ENCODE measurements around the gene FRRS1. TPM values are rescaled to one million over a fixed set of nuclear protein-coding genes. Genes with fewer than 3 reads are reported as not detected.

The FRRS1 gene
- total RNA-seq, 1 donor = 23.2 TPM

GRCh38 chr1:99677416-99677815 is 89.0 kb downstream of the FRRS1 start:
- no peak overlapping the region for H2AFZ ChIP-seq (ENCODE audit: low read length)
- peaks cover 37% of the 10 kb centered on the region for H3K4me1 ChIP-seq (ENCODE audit: insufficient read depth, low read length)
- no peak overlapping the region for H3K27ac ChIP-seq (ENCODE audit: low read depth, low read length)
- no peak overlapping the region for H3K4me3 ChIP-seq (ENCODE audit: insufficient read depth, low read length)
- H3K79me2 ChIP-seq (ENCODE audit: insufficient read depth, low read length) = no peaks in the 10 kb centered on the region
- no peak for DNase-seq (ENCODE audit: insufficient read length, low spot score, missing footprints)
- TF ChIP-seq CTCF (IDR thresholded peaks at IDR 0.05; ENCODE audit: extremely low read depth, low read depth, low read length) = no peak
- H3K36me3 ChIP-seq (ENCODE audit: insufficient read depth, low read length) = no peaks in the 10 kb centered on the region
- H3K4me2 ChIP-seq (ENCODE audit: insufficient read depth, low read length) = no peak overlapping the region
- H3K27me3 ChIP-seq (ENCODE audit: insufficient read depth, low read length) = no peaks in the 10 kb centered on the region
- no peaks in the 10 kb centered on the region for H3K9me3 ChIP-seq (ENCODE audit: low read depth, low read length)
- no peaks in the 10 kb centered on the region for H4K20me1 ChIP-seq (ENCODE audit: insufficient read depth, low read length)

- Histone ChIP-seq H3K27me3 (ENCODE audit: insufficient read depth, low read length) (no peaks in the 10 kb centered on the region), H3K4me3 (ENCODE audit: insufficient read depth, low read length) (no peak overlapping the region), H3K27ac (ENCODE audit: low read depth, low read length) (no peak overlapping the region), H3K79me2 (ENCODE audit: insufficient read depth, low read length) (no peaks in the 10 kb centered on the region), H3K36me3 (ENCODE audit: insufficient read depth, low read length) (no peaks in the 10 kb centered on the region), H3K4me2 (ENCODE audit: insufficient read depth, low read length) (no peak overlapping the region), H4K20me1 (ENCODE audit: insufficient read depth, low read length) (no peaks in the 10 kb centered on the region), H3K9me3 (ENCODE audit: low read depth, low read length) (no peaks in the 10 kb centered on the region), H2AFZ (ENCODE audit: low read length) (no peak overlapping the region), H3K4me1 (ENCODE audit: insufficient read depth, low read length) (peaks cover 36% of the 10 kb centered on the region)
- no peak for TF ChIP-seq CTCF (IDR thresholded peaks at IDR 0.05; ENCODE audit: extremely low read depth, low read depth, low read length)
- DNase-seq (ENCODE audit: insufficient read length, low spot score, missing footprints) = no peak
Measured at GRCh38 chr1:99676876-99677275, 89.6 kb downstream of the FRRS1 start.

- Histone ChIP-seq H3K4me3 (ENCODE audit: insufficient read depth, low read length) (no peak overlapping the region), H3K4me2 (ENCODE audit: insufficient read depth, low read length) (no peak overlapping the region), H3K4me1 (ENCODE audit: insufficient read depth, low read length) (peaks cover 30% of the 10 kb centered on the region), H3K27me3 (ENCODE audit: insufficient read depth, low read length) (no peaks in the 10 kb centered on the region), H3K27ac (ENCODE audit: low read depth, low read length) (no peak overlapping the region), H3K36me3 (ENCODE audit: insufficient read depth, low read length) (no peaks in the 10 kb centered on the region), H3K9me3 (ENCODE audit: low read depth, low read length) (no peaks in the 10 kb centered on the region), H4K20me1 (ENCODE audit: insufficient read depth, low read length) (no peaks in the 10 kb centered on the region), H3K79me2 (ENCODE audit: insufficient read depth, low read length) (no peaks in the 10 kb centered on the region), H2AFZ (ENCODE audit: low read length) (no peak overlapping the region)
- no peak for DNase-seq (ENCODE audit: insufficient read length, low spot score, missing footprints)
- TF ChIP-seq CTCF (IDR thresholded peaks at IDR 0.05; ENCODE audit: extremely low read depth, low read depth, low read length) = no peak
Measured at GRCh38 chr1:99675994-99676393, 90.4 kb downstream of the FRRS1 start.

- Histone ChIP-seq H3K27me3 (ENCODE audit: insufficient read depth, low read length) (no peaks in the 10 kb centered on the region), H3K79me2 (ENCODE audit: insufficient read depth, low read length) (no peaks in the 10 kb centered on the region), H4K20me1 (ENCODE audit: insufficient read depth, low read length) (no peaks in the 10 kb centered on the region), H3K9me3 (ENCODE audit: low read depth, low read length) (no peaks in the 10 kb centered on the region), H3K36me3 (ENCODE audit: insufficient read depth, low read length) (no peaks in the 10 kb centered on the region), H3K4me3 (ENCODE audit: insufficient read depth, low read length) (no peak overlapping the region), H3K4me2 (ENCODE audit: insufficient read depth, low read length) (no peak overlapping the region), H3K4me1 (ENCODE audit: insufficient read depth, low read length) (peaks cover 23% of the 10 kb centered on the region), H2AFZ (ENCODE audit: low read length) (no peak overlapping the region), H3K27ac (ENCODE audit: low read depth, low read length) (no peak overlapping the region)
- no peak for TF ChIP-seq CTCF (IDR thresholded peaks at IDR 0.05; ENCODE audit: extremely low read depth, low read depth, low read length)
- DNase-seq (ENCODE audit: insufficient read length, low spot score, missing footprints) = no peak
Measured at GRCh38 chr1:99675292-99675691, 91.1 kb downstream of the FRRS1 start.
